HG03175 (cell line): ENCODE data around the gene GNAT1.
A peak's percentile ranks its signal among the peaks of the same experiment; 100 is the strongest.
"Not testable (repeated sequence)": the region's sequence is repeated elsewhere in the genome, so short reads cannot be mapped to it uniquely, and the experiment has no call there.

Experiments
- ATAC-seq: cut with Tn5 transposase; IDR thresholded peaks from one replicate; pipeline ENCODE4 v1.9.1; 2021; ENCODE audit warnings: mild to moderate bottlenecking, moderate library complexity; ENCODE audit not compliant: unreplicated experiment

GNAT1 gene

GRCh38 chr3:50237754-50238548, 46.5 kb downstream of the GNAT1 start:
- peak; percentile 29 for ATAC-seq

DNA sequence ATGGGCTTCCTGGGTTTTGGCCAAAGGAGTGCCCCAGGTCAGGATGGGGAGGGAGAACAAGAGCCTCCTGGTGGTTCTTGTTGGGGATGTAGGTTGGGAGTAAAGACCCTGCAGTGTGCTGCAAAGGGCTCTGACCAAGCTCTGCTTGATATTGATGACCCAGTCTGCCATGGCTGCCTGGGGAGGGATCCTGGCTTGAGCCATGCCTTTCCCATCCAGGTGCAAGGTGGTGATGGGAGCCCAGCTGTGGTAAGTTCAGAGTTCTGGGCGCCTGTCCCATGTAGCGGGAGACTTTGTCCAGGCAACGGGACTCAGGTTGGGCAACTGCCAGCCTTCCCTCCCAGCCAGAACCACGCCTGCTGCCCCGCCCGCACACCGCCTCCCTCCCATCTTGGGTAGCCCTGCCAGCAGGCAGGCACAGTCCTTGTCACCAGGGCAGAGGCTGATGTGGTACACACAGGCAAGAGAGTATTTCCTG, 47.2 kb downstream of the GNAT1 start:
- no peak for ATAC-seq

GRCh38 chr3:50239649-50240048, 48.2 kb downstream of the GNAT1 start:
- no peak for ATAC-seq

DNA sequence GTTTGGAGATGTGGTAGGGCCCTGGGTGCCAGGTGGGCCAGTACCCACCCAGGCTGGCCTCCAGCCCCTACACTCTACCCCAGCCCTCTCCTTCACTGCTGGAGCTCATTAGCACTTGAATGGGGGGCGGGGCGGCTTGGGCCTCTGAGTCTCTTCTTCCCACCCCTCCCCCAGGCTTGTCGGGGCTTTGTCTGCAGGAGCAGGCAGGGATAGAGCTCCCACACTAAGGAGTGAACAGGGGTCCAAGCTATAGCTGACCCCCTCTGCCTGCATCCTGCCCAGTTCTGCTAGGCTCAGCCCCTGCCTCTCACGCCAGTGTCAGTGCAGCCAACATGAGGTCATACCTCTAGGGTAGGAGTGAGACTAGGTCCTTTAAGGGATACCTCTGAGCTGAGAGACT, 49.8 kb downstream of the GNAT1 start:
- no peak for ATAC-seq

DNA sequence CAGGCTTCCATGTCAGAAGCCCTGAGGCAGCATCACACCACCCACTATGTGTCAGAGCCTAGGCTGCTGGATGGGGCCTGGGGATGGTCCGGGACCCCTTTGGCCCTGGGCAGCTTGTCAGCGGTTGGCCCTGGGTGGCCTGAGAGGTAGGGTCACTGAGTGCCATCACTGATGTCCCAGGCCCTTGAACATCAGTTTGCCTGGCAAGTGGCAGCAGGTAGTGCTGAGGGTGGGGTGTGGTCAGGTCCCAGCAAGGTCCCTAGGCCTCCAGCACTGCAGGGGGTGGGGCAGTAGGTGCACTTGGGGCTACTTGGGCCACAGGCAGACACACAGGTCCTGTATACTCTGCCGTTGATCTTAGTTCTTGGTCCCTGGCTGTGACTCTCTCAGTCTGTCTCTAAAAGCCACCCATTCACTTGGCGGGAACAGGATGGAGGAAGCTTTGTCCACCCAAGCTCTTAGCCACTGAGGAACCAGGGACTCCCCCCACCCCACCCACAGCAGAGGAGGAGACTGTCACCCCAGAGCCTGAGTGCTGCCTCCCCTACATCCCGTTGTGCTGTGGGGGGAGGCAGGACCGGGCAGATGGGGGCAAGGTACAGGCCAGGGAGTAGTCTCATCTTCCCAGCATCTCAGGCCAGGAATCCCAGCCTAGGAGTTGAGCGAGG, 50.4 kb downstream of the GNAT1 start:
- ATAC-seq, result no peak

DNA sequence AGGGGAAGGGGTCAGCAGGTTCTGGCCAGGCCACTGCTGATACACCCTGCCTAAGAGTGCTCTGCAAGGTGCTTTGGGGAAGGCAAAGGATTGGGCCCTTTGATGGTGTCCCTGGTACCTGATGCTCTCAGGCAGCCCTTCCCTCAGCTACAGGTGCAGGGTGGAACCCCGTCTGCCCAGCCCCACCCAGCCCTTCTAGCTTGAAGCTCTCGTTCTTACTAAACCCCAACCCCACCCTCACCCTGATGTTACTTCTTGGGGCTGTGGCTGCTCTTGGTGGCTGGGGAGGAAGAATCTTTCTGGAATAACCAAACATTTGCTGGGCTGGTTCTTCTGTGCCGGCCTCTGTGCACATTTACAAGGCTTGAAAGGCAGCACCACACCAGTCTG, 51.0 kb downstream of the GNAT1 start:
- ATAC-seq, result no peak

DNA sequence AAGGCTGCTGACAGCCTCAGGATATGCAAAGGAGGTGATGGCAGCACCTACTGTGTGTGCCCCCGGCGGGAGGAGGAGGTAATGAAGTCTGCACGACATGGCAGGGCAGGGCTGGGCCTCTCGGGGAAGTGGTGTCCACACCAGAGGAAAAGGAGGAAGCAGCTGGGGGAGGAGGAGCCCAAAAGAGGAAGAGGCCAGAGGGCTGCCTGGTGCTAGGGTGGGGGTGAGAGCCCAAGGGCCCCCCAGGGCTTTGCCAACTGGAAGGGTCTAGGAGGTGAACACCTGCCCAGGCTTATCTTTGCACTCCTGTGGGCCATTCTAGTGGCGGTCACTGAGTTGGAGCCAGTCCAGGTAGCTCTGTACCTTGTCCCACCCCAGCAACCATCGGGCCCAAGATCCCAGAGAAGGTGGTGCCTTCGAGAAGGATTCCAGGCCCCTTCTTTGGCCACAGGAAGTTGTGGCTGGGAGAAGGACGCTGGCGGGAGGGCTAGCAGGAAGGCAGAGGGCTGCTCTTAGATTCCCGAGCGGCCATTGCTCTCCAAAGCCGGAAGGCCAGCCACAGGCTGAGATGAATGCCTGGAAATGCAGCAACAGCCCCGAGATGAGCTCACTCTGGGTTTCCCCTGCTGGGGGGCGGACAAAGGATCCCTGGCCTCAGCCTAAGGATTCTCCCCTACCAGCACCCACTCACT, 51.6 kb downstream of the GNAT1 start:
- no peak for ATAC-seq

GRCh38 chr3:50243543-50243895, 52.1 kb downstream of the GNAT1 start:
- ATAC-seq, result no peak

- ATAC-seq, result not testable (repeated sequence)
Measured at GRCh38 chr3:50244813-50245212, 53.4 kb downstream of the GNAT1 start.

- no peak for ATAC-seq
Measured at GRCh38 chr3:50245251-50245745, 53.9 kb downstream of the GNAT1 start.

GRCh38 chr3:50245831-50246516, 54.6 kb downstream of the GNAT1 start:
- ATAC-seq, result peak; percentile 71

- peak; percentile 49 for ATAC-seq
Measured at GRCh38 chr3:50246517-50246954, 55.1 kb downstream of the GNAT1 start.
